Stomach (tissue), 9 donors: ENCODE measurements around the gene PMVK. TPM values are rescaled to one million over a fixed set of nuclear protein-coding genes. Genes with fewer than 3 reads are reported as not detected.

ENCODE experiments used
- DNase-seq, 2 donors: peaks; one replicate each; pipeline versions ENCODE4 v3.0.0 to v3.0.0-alpha.2; 2013 to 2019
- H3K27ac ChIP-seq, 5 donors: fragments of 200-600 bp in 4 of 5; sonication (generic) in 4 of 5; one replicate each; pipeline ENCODE4 v1.5.1; 2013 to 2019; ENCODE audit warnings: mild to moderate bottlenecking in 1 of 5, moderate library complexity in 1 of 5
- H3K27me3 ChIP-seq, 3 donors: fragments of 200-600 bp; sonication (generic); one replicate each; pipeline ENCODE4 v1.5.1; 2017 to 2019; ENCODE audit warnings: mixed run types in 1 of 3
- H3K36me3 ChIP-seq, 4 donors: fragments of 200-600 bp; sonication (generic); 1 replicate in 3 of 4; 2 replicates in 1 of 4; pipeline ENCODE4 v1.5.1; 2016 to 2019
- H3K4me1 ChIP-seq, 4 donors: fragments of 200-600 bp; sonication (generic); one replicate each; pipeline ENCODE4 v1.5.1; 2016 to 2019
- H3K4me3 ChIP-seq, 4 donors: fragments of 200-600 bp; sonication (generic) in 3 of 4; one replicate each; pipeline ENCODE4 v1.5.1; 2016 to 2019; ENCODE audit warnings: mild to moderate bottlenecking in 1 of 4
- H3K9me3 ChIP-seq, 4 donors: fragments of 200-600 bp; sonication (generic); one replicate each; pipeline ENCODE4 v1.5.1; 2016 to 2019
- EP300 ChIP-seq: sonication (generic); formaldehyde crosslinking; IDR thresholded peaks from one replicate; pipeline ENCODE4 v1.6.1; 2017; ENCODE audit warnings: antibody characterized with exemption
- POLR2A ChIP-seq, 4 donors: fragments of 450-650 bp; IDR thresholded peaks; one replicate each; pipeline ENCODE4 v1.6.1; 2016; ENCODE audit warnings: antibody characterized with exemption in 4 of 4, control low read depth in 2 of 4, mild to moderate bottlenecking in 1 of 4, moderate library complexity in 1 of 4
- POLR2AphosphoS5 ChIP-seq, 3 donors: sonication (generic); formaldehyde crosslinking; IDR thresholded peaks; one replicate each; pipeline ENCODE4 v1.6.1; 2016; ENCODE audit warnings: antibody characterized with exemption in 3 of 3
- WGBS, 5 donors: extraction: QIAGEN DNeasy Blood & Tissue Kit in 3 of 5; methylation state at CpG; one replicate each; pipeline versions ENCODE4 v1.1.5 to v1.1.7; 2013 to 2018; 5-methylcytosine and 5-hydroxymethylcytosine counted together
- intact Hi-C: fragments of 100-400 bp; cut with DNase I; formaldehyde crosslinking; loops from one replicate; pipeline ENCODE4 v1.15.1; 2023; ENCODE audit warnings: low total_unique reads
- polyA plus RNA-seq, 3 donors: library from polyadenylated mRNA; stranded (reverse); fragments of 200-250 nt; gene quantifications; one replicate each; pipeline ENCODE4 v1.2.3, GENCODE V29; 2013
- total RNA-seq, 5 donors: library from RNA; depleted of rRNA; stranded (reverse); fragments of >200 nt; gene quantifications; one replicate each; pipeline versions ENCODE4 v1.1.0 to v1.2.3, GENCODE V29; 2014 to 2016
- TF ChIP-seq, protein P1 (sequence below), 7 experiments: fragments of 450-650 bp in 4 of 7; fragments of 200-600 bp in 3 of 7; sonication (generic) in 3 of 7; IDR thresholded peaks; one replicate each; pipeline ENCODE4 v1.5.1; 2016 to 2019; ENCODE audit warnings: antibody characterized with exemption in 7 of 7, control low read depth in 2 of 7, mild to moderate bottlenecking in 1 of 7
- donor health status: healthy with polysubstance abuse.
- donor health status: Bipolar disorder and iron deficiency.
- donor health status: healthy.

The PMVK gene
- total and polyA plus RNA-seq, 8 donors, result 10.1 to 57.1 (median 41.1) TPM

DNA sequence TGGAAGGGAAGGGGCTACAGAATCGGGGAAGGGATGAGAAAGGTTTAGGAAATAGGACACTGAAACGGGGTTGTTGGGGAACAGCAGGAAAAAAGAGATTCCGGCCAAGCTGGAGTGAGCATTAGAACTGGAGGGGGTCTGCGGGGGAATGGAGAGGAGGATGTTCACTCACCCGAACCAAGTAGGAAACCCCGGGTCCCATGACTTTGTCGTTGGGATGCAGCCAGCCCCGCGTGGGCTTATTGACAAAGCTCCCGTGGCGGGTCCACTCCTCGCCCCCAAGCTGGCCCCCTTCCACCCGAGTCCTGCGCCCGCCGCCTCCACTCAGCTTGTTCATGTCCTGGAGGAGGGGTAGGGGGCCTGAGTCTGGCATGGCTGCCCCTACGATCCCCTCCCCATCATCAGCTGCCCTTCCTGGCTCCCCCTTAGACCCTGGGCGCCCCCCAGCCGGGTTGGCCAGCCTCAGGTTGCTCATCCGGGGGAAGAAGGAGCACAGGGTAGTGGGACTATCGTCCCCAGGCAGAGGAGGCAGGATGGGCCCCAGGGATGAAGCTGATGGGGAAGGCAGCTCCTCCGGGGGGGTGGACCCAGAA lies 33.4 kb upstream of the PMVK start:
- Histone ChIP-seq H3K4me1 (peaks cover 41 to 76% (median 71%) of the 10 kb centered on the region in 4 donors), H3K27me3 (no peaks in the 10 kb centered on the region), H3K36me3 (peaks cover 30 to 51% (median 44%) of the 10 kb centered on the region in 4 donors), H3K9me3 (no peaks in the 10 kb centered on the region), H3K4me3 (peak overlapping the region; percentile 42 to 64 (median 43)), H3K27ac (peak overlapping the region; percentile 82 to 100 (median 99))
- intact Hi-C loops, result loop anchor here (10.0 kb wide), 1 partner anchor 45 kb away; no protein-coding TSS in a partner anchor
- peak in 1 of 2 donors; percentile 57 for DNase-seq
- 31 to 50% (median 41%) methylated on average over 20 to 22 of the region's 22 CpGs for WGBS, 5 donors
- TF ChIP-seq POLR2AphosphoS5 (IDR thresholded peaks at IDR 0.05), result no peak
- TF ChIP-seq, protein P1, sequence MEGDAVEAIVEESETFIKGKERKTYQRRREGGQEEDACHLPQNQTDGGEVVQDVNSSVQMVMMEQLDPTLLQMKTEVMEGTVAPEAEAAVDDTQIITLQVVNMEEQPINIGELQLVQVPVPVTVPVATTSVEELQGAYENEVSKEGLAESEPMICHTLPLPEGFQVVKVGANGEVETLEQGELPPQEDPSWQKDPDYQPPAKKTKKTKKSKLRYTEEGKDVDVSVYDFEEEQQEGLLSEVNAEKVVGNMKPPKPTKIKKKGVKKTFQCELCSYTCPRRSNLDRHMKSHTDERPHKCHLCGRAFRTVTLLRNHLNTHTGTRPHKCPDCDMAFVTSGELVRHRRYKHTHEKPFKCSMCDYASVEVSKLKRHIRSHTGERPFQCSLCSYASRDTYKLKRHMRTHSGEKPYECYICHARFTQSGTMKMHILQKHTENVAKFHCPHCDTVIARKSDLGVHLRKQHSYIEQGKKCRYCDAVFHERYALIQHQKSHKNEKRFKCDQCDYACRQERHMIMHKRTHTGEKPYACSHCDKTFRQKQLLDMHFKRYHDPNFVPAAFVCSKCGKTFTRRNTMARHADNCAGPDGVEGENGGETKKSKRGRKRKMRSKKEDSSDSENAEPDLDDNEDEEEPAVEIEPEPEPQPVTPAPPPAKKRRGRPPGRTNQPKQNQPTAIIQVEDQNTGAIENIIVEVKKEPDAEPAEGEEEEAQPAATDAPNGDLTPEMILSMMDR (IDR thresholded peaks at IDR 0.05), result no peak
- TF ChIP-seq EP300, result no peak
- no peak for TF ChIP-seq POLR2A (IDR thresholded peaks at IDR 0.05)

DNA sequence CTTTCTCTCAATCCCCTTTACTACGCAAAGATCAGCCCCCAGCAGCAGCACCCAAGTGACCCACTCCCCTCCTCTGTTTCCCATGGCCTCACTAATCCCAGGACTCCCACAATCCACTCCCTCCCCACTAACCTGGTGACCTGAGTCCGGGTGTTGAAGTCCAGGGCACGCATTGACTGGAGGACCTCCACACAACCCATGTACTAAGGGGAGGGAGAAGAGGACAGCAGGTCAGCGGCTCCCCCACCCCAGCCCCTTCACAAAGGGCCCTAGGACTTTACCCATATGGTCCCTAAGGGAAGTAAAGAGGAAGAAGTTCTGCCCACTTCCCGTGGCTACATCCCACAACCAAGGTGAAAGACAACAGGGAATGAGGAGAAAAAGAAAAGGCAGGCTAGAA lies 32.7 kb upstream of the PMVK start:
- Histone ChIP-seq H3K27ac (peak overlapping the region; percentile 12 to 100 (median 99)), H3K36me3 (peaks cover 30 to 58% (median 51%) of the 10 kb centered on the region in 4 donors), H3K4me3 (peak overlapping the region; percentile 42 to 64 (median 43)), H3K9me3 (no peaks in the 10 kb centered on the region), H3K4me1 (peaks cover 41 to 80% (median 78%) of the 10 kb centered on the region in 4 donors), H3K27me3 (no peaks in the 10 kb centered on the region)
- 50 to 70% (median 61%) methylated on average over 5 of the region's 5 CpGs for WGBS, 5 donors
- intact Hi-C loops, result loop anchor here (10.0 kb wide), 1 partner anchor 46 kb away; no protein-coding TSS in a partner anchor
- TF ChIP-seq POLR2AphosphoS5 (IDR thresholded peaks at IDR 0.05), result no peak
- no peak for TF ChIP-seq POLR2A (IDR thresholded peaks at IDR 0.05)
- no peak for TF ChIP-seq EP300
- TF ChIP-seq, protein P1 (IDR thresholded peaks at IDR 0.05), result no peak
- DNase-seq, result no peak

DNA sequence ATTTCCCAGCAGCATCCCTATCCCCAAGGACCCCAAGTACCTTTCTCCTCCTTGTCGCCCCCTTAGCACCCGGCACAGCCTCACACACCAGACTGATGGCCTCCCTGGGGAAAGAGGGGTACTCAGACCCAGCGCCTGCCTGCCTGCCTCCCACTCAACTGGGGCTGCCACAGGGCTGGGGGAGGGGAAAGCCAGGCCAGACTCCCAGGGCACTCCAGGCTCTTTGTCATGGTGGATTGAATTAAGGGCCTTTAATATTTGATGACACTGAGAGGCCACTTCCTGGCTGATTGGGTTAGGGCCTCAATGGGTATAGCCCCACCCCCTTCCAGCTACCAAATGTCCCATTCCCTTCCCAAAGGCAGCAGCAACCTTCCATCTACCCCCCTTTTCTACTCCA lies 32.2 kb upstream of the PMVK start:
- intact Hi-C loops, result loop anchor here (10.0 kb wide), 1 partner anchor 46 kb away; no protein-coding TSS in a partner anchor
- Histone ChIP-seq H3K9me3 (no peaks in the 10 kb centered on the region), H3K4me3 (peak overlapping the region in 3 of 4 donors; percentile 42 to 64 (median 44)), H3K27me3 (no peaks in the 10 kb centered on the region), H3K36me3 (peaks cover 34 to 63% (median 56%) of the 10 kb centered on the region in 4 donors), H3K27ac (peak overlapping the region; percentile 12 to 100 (median 99)), H3K4me1 (peaks cover 41 to 85% (median 80%) of the 10 kb centered on the region in 4 donors)
- DNase-seq, result no peak
- 82 to 97% (median 83%) methylated on average over 3 of the region's 3 CpGs for WGBS, 5 donors
- TF ChIP-seq POLR2A (IDR thresholded peaks at IDR 0.05), result no peak
- no peak for TF ChIP-seq EP300
- no peak for TF ChIP-seq POLR2AphosphoS5 (IDR thresholded peaks at IDR 0.05)
- TF ChIP-seq, protein P1 (IDR thresholded peaks at IDR 0.05), result no peak

DNA sequence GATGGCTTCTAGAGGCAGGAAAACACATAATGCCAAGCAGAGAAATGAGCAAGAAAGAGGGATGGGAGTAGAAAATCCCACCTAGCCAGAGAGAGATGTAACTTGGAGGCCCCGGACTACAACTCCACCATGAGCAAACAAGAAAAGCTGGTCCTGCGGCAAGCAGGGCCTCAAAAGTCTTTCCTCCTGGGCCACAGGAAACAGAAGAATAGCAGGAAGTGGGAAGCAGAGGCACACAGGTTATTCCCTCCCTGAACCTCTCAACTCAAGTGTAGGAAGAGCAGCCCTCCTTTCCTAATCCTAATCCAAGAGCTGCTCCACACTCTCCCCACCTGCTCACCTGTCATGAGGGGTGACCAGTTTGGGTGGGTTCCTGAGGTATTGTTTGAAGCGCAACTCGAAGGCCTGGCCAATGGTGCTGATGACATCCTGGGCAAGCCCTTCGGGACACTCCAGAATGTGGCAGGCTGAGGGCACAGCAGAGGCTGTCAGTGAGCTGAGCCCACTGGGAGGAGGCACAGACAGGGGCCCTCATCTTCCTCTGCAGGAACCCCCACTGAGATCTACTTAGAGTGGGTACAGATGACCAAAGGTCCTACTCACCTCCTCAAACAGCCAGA lies 30.9 kb upstream of the PMVK start:
- H3K4me1 ChIP-seq, result peaks cover 44 to 86% (median 81%) of the 10 kb centered on the region in 4 donors
- H3K9me3 ChIP-seq, result no peaks in the 10 kb centered on the region
- 56 to 70% (median 66%) methylated on average over 5 of the region's 5 CpGs for WGBS, 5 donors
- peak overlapping the region in 4 of 5 donors; percentile 9 to 100 (median 98) for H3K27ac ChIP-seq
- no peak for DNase-seq
- intact Hi-C loops, result loop anchor here (10.0 kb wide), 1 partner anchor 47 kb away; no protein-coding TSS in a partner anchor
- no peak overlapping the region for H3K4me3 ChIP-seq
- peaks cover 37 to 74% (median 67%) of the 10 kb centered on the region in 4 donors for H3K36me3 ChIP-seq
- H3K27me3 ChIP-seq, result no peaks in the 10 kb centered on the region
- TF ChIP-seq POLR2A (IDR thresholded peaks at IDR 0.05) (no peak), EP300 (no peak), POLR2AphosphoS5 (IDR thresholded peaks at IDR 0.05) (no peak)
- TF ChIP-seq, protein P1 (IDR thresholded peaks at IDR 0.05), result no peak
